GM23248 (cell line): ENCODE results near the gene SNX14.
"Not testable (repeated sequence)": the region's sequence is repeated elsewhere in the genome, so short reads cannot be mapped to it uniquely, and the experiment has no call there.

ENCODE experiments used
- EZH2 ChIP-seq: fragments of 200-600 bp; sonication (generic); IDR thresholded peaks from 2 replicates; pipeline ENCODE4 v1.6.1; 2018; ENCODE audit warnings: antibody characterized with exemption, mild to moderate bottlenecking; ENCODE audit not compliant: insufficient read depth, poor library complexity, severe bottlenecking
- EZH2phosphoT487 ChIP-seq: fragments of 200-600 bp; sonication (generic); IDR thresholded peaks from 2 replicates; pipeline ENCODE4 v1.6.1; 2018; ENCODE audit warnings: antibody characterized with exemption, moderate library complexity, mild to moderate bottlenecking, low read depth; ENCODE audit not compliant: insufficient read depth

DNA sequence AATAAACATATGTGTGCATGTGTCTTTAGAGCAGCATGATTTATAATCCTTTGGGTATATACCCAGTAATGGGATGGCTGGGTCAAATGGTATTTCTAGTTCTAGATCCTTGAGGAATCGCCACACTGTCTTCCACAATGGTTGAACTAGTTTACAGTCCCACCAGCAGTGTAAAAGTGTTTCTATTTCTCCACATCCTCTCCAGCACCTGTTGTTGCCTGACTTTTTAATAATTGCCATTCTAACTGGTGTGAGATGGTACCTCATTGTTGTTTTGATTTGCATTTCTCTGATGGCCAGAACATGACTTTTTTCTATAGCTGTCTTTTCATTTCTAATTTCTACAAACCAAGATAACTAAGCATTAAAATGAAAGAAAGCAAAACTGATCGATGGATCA is 29.4 kb downstream of the SNX14 start:
- TF ChIP-seq EZH2, EZH2phosphoT487: not testable (repeated sequence)
